Vagina (tissue), 2 donors: ENCODE results near the gene CKAP5. TPM values are rescaled to one million over a fixed set of nuclear protein-coding genes. Genes with fewer than 3 reads are reported as not detected.
A peak's percentile ranks its signal among the peaks of the same experiment; 100 is the strongest.

ENCODE experiments used
- DNase-seq, 2 donors: peaks; one replicate each; pipeline ENCODE4 v3.0.0-alpha.2; 2017; ENCODE audit errors: extremely low spot score in 2 of 2
- H3K27ac ChIP-seq: fragments of 200-600 bp; sonication (generic); one replicate; pipeline ENCODE4 v1.5.1; 2019
- H3K27me3 ChIP-seq: fragments of 200-600 bp; sonication (generic); one replicate; pipeline ENCODE4 v1.5.1; 2019
- H3K36me3 ChIP-seq, 2 donors: fragments of 200-600 bp; sonication (generic); one replicate each; pipeline ENCODE4 v1.5.1; 2017 to 2019
- H3K4me1 ChIP-seq: fragments of 200-600 bp; sonication (generic); one replicate; pipeline ENCODE4 v1.5.1; 2019
- H3K4me3 ChIP-seq, 2 donors: fragments of 200-600 bp; sonication (generic); 1 replicate in 1 of 2; 2 replicates in 1 of 2; pipeline ENCODE4 v1.5.1; 2016 to 2019
- H3K9me3 ChIP-seq: fragments of 200-600 bp; sonication (generic); one replicate; pipeline ENCODE4 v1.5.1; 2019
- POLR2A ChIP-seq, 2 donors: fragments of 450-650 bp; IDR thresholded peaks; one replicate each; pipeline ENCODE4 v1.6.1; 2017; ENCODE audit warnings: antibody characterized with exemption in 2 of 2, mild to moderate bottlenecking in 2 of 2, moderate library complexity in 2 of 2
- POLR2AphosphoS5 ChIP-seq, 2 donors: sonication (generic); formaldehyde crosslinking; IDR thresholded peaks; one replicate each; pipeline ENCODE4 v1.9.0; 2017; ENCODE audit warnings: antibody characterized with exemption in 2 of 2, mild to moderate bottlenecking in 2 of 2, low read depth in 1 of 2; ENCODE audit not compliant: insufficient read depth in 1 of 2
- intact Hi-C: fragments of 100-400 bp; cut with DNase I; formaldehyde crosslinking; loops from one replicate; pipeline ENCODE4 v1.15.1; 2023
- total RNA-seq: library from RNA; depleted of rRNA; stranded (reverse); fragments of >200 nt; gene quantifications from one replicate; pipeline ENCODE4 v1.2.3, GENCODE V29; 2016
- TF ChIP-seq, protein P1 (sequence below), 3 experiments: fragments of 450-650 bp in 2 of 3; fragments of 200-600 bp in 1 of 3; sonication (generic) in 1 of 3; IDR thresholded peaks; one replicate each; pipeline ENCODE4 v1.5.1; 2017 to 2019; ENCODE audit warnings: antibody characterized with exemption in 3 of 3, mild to moderate bottlenecking in 2 of 3, moderate library complexity in 2 of 3

CKAP5 gene
- 32.9 TPM for total RNA-seq

DNA sequence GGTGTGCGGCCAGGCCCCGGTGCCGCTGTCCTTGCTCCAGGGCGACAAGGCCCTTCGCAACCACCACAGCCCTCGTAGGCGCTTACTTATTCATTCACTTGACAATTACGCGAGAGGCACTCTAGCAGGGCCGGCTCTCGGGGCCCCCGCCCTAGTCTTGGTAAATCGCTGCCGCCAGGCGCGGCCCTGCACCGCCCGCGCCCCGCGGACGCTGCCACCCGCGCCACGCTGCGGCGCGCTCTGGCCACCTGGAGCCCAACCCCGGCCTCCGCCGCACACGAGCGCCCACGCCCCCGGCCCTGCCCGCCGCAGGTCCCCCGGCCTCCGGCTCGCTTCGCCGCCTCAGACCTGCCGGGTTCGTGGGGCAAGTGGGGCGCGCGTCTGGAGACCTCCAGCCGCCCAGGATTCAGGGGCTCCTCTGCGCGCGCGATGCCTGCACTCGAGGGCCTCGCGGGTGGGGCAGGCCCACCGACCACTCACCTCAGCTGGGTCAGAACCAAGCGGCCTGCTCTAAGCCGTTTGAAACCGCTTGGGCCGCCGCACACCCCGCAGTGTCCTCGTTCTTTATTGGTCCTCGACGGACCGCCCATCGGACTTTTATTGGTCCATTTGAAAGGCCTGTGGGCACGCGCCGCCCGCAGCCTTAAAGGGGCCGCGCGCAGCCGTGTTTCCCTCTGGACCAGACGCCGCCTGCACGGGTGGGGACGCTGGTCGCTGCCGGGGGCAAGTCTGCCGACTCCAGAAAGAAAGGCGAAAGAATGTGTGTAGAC is at the start of gene CKAP5:
TSS of gene CKAP5 (minus strand) at position 541 of the 770 bp plus-strand sequence. CDS start 25,049 bp downstream, outside the sequence.
- Histone ChIP-seq H3K4me1 (peaks cover 18% of the 10 kb centered on the region), H3K9me3 (no peaks in the 10 kb centered on the region), H3K27me3 (no peaks in the 10 kb centered on the region), H3K36me3 (no peaks in the 10 kb centered on the region), H3K27ac (peak within 1 kb of the TSS; percentile 37), H3K4me3 (peak within 1 kb of the TSS; percentile 62 to 86)
- peak in 1 of 2 donors; percentile 90 for DNase-seq
- intact Hi-C loops: no loop called here
- TF ChIP-seq, protein P1, sequence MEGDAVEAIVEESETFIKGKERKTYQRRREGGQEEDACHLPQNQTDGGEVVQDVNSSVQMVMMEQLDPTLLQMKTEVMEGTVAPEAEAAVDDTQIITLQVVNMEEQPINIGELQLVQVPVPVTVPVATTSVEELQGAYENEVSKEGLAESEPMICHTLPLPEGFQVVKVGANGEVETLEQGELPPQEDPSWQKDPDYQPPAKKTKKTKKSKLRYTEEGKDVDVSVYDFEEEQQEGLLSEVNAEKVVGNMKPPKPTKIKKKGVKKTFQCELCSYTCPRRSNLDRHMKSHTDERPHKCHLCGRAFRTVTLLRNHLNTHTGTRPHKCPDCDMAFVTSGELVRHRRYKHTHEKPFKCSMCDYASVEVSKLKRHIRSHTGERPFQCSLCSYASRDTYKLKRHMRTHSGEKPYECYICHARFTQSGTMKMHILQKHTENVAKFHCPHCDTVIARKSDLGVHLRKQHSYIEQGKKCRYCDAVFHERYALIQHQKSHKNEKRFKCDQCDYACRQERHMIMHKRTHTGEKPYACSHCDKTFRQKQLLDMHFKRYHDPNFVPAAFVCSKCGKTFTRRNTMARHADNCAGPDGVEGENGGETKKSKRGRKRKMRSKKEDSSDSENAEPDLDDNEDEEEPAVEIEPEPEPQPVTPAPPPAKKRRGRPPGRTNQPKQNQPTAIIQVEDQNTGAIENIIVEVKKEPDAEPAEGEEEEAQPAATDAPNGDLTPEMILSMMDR (IDR thresholded peaks at IDR 0.05): no peak
- TF ChIP-seq POLR2A (IDR thresholded peaks at IDR 0.05) (peak in 1 of 2 donors; percentile 45), POLR2AphosphoS5 (IDR thresholded peaks at IDR 0.05; ENCODE audit: insufficient read depth in 1 of 2, low read depth in 1 of 2) (peak; percentile 79 to 89)

DNA sequence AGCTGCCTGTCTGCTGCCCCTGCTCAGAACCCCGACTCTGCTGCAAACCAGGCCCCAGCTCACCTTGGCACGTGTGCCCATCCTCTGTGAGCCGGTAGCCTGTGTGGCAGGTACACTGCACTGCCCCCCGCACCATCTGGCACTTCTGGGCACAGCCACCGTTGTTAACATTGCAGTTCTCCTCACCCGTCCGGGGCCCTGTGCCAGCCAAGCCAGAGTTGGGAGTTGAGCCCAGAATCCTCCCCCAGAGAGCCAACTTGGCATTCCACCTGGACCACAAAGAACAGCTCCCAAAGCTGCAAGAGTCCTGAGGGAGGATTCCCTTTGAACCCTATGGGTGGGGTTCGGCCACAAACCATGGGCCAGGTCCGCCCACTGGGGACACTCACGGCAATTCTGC is 49.7 kb upstream of the CKAP5 start:
- no peaks in the 10 kb centered on the region for H3K4me1 ChIP-seq
- no peak for DNase-seq
- no peaks in the 10 kb centered on the region for H3K9me3 ChIP-seq
- peaks cover 0 to 6% of the 10 kb centered on the region in 2 donors for H3K36me3 ChIP-seq
- intact Hi-C loops: loop anchor here (10.0 kb wide), 1 partner anchor 459 kb away; the partner anchor contains the start of gene MYBPC3
- no peak overlapping the region for H3K4me3 ChIP-seq
- H3K27me3 ChIP-seq: no peaks in the 10 kb centered on the region
- TF ChIP-seq POLR2AphosphoS5 (IDR thresholded peaks at IDR 0.05; ENCODE audit: insufficient read depth in 1 of 2, low read depth in 1 of 2): no peak
- TF ChIP-seq, protein P1 (IDR thresholded peaks at IDR 0.05): no peak
- no peak for TF ChIP-seq POLR2A (IDR thresholded peaks at IDR 0.05)
- H3K27ac ChIP-seq: no peak overlapping the region

DNA sequence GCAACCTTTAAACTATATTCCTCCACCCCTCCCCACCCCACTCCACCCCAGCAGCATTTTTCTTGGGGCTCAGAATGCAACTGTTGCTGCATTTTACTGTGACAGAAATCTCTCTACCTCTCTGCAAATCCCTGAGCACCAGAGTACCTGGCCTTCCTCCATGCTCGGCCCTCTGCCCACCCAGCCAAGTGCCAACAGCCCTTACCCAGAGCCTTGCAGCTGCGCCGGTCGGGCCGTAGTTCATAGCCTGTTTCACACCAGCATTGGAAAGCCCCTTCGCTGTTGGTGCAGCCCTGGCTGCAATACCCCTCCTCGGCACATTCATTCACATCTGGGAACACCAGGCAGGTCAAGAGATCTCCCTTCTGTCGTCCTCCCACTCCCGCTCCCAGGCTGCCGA is 48.9 kb upstream of the CKAP5 start:
- TF ChIP-seq, protein P1 (IDR thresholded peaks at IDR 0.05): no peak
- TF ChIP-seq POLR2A (IDR thresholded peaks at IDR 0.05): no peak
- TF ChIP-seq POLR2AphosphoS5 (IDR thresholded peaks at IDR 0.05; ENCODE audit: insufficient read depth in 1 of 2, low read depth in 1 of 2): no peak
- intact Hi-C loops: loop anchor here (10.0 kb wide), 1 partner anchor 460 kb away; the partner anchor contains the start of gene MYBPC3

DNA sequence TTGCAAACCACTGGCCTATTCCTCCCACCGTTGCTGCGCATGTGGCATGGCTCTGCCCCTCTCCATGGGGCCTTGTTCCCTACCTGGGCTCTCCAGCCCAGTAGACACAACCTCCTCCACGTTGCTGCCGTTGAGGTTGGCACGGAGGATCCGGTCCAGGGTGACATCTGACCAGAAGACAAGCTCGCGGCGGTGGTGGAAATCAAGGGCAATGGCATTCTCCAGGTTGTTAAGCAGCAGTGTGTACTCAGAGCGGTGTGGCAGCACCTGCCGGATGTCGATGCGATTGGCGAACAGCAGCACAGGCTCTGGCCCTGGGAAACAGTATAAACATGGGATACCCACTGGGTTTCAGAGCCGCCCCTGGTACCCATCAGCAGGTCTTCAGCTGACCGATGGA is 48.4 kb upstream of the CKAP5 start:
- H3K9me3 ChIP-seq: no peaks in the 10 kb centered on the region
- TF ChIP-seq POLR2A (IDR thresholded peaks at IDR 0.05) (no peak), POLR2AphosphoS5 (IDR thresholded peaks at IDR 0.05; ENCODE audit: insufficient read depth in 1 of 2, low read depth in 1 of 2) (no peak)
- TF ChIP-seq, protein P1 (IDR thresholded peaks at IDR 0.05): no peak
- H3K36me3 ChIP-seq: peaks cover 0 to 6% of the 10 kb centered on the region in 2 donors
- intact Hi-C loops: loop anchor here (10.0 kb wide), 1 partner anchor 460 kb away; the partner anchor contains the start of gene MYBPC3
- no peak overlapping the region for H3K27ac ChIP-seq
- H3K4me3 ChIP-seq: no peak overlapping the region
- H3K4me1 ChIP-seq: no peaks in the 10 kb centered on the region
- DNase-seq: no peak
- no peaks in the 10 kb centered on the region for H3K27me3 ChIP-seq

More for the DNA sequence above, 48.9 kb upstream of the CKAP5 start:
- no peaks in the 10 kb centered on the region for H3K9me3 ChIP-seq
- H3K27me3 ChIP-seq: no peaks in the 10 kb centered on the region
- no peak overlapping the region for H3K27ac ChIP-seq
- no peaks in the 10 kb centered on the region for H3K4me1 ChIP-seq
- H3K36me3 ChIP-seq: peaks cover 0 to 6% of the 10 kb centered on the region in 2 donors
- DNase-seq: no peak
- no peak overlapping the region for H3K4me3 ChIP-seq

DNA sequence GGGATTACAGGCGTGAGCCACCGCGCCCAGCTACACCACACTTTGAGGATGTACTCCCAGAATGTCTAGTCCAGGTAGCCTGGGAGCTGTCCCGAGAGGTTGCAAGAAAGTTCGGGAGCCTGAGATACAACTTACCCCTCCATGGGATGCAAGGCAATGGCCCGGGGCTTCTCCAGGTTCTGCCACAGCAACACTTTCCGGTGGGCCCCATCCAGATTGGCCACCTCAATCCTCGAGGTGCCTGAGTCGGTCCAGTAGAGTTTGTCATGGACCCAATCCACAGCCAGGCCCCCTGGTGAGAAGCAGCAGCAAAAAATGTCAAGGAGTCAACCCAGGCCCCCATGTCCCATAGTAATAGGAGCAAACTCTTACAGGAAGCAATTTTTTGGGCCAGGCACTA is 46.8 kb upstream of the CKAP5 start:
- Histone ChIP-seq H3K4me1 (no peaks in the 10 kb centered on the region), H3K27ac (no peak overlapping the region), H3K9me3 (no peaks in the 10 kb centered on the region), H3K27me3 (no peaks in the 10 kb centered on the region), H3K36me3 (peaks cover 0 to 6% of the 10 kb centered on the region in 2 donors), H3K4me3 (no peak overlapping the region)
- intact Hi-C loops: loop anchor here (10.0 kb wide), 1 partner anchor 462 kb away; the partner anchor contains the start of gene MYBPC3
- DNase-seq: no peak
- TF ChIP-seq, protein P1 (IDR thresholded peaks at IDR 0.05): no peak
- TF ChIP-seq POLR2A (IDR thresholded peaks at IDR 0.05) (no peak), POLR2AphosphoS5 (IDR thresholded peaks at IDR 0.05; ENCODE audit: insufficient read depth in 1 of 2, low read depth in 1 of 2) (no peak)
